HG03460 (cell line): ENCODE results near the gene IRX3.
"Not testable (repeated sequence)": the region's sequence is repeated elsewhere in the genome, so short reads cannot be mapped to it uniquely, and the experiment has no call there.

Experiments used
- ATAC-seq: cut with Tn5 transposase; IDR thresholded peaks from one replicate; pipeline ENCODE4 v1.9.1; 2021; ENCODE audit not compliant: unreplicated experiment

Gene IRX3

GRCh38 chr16:54277845-54278703 lies 8.5 kb downstream of the IRX3 start:
- no peak for ATAC-seq

GRCh38 chr16:54275956-54276355 lies 10.6 kb downstream of the IRX3 start:
- ATAC-seq, result no peak

- ATAC-seq, result no peak
Measured at GRCh38 chr16:54273566-54273965, 13.0 kb downstream of the IRX3 start.

GRCh38 chr16:54270711-54271110 lies 15.9 kb downstream of the IRX3 start:
- no peak for ATAC-seq

GRCh38 chr16:54269461-54269860 lies 17.1 kb downstream of the IRX3 start:
- no peak for ATAC-seq

- ATAC-seq, result no peak
Measured at GRCh38 chr16:54268766-54269165, 17.8 kb downstream of the IRX3 start.

- ATAC-seq, result no peak
Measured at GRCh38 chr16:54268340-54268739, 18.2 kb downstream of the IRX3 start.

- no peak for ATAC-seq
Measured at GRCh38 chr16:54266363-54266955, 20.1 kb downstream of the IRX3 start.

GRCh38 chr16:54265575-54266107 lies 20.9 kb downstream of the IRX3 start:
- no peak for ATAC-seq

- ATAC-seq, result no peak
Measured at GRCh38 chr16:54253118-54253517, 33.5 kb downstream of the IRX3 start.

- no peak for ATAC-seq
Measured at GRCh38 chr16:54248863-54249710, 37.5 kb downstream of the IRX3 start.

- not testable (repeated sequence) for ATAC-seq
Measured at GRCh38 chr16:54247705-54248104, 38.9 kb downstream of the IRX3 start.

- no peak for ATAC-seq
Measured at GRCh38 chr16:54246454-54246821, 40.1 kb downstream of the IRX3 start.

GRCh38 chr16:54245788-54246453 lies 40.7 kb downstream of the IRX3 start:
- no peak for ATAC-seq

GRCh38 chr16:54244061-54244886 lies 42.3 kb downstream of the IRX3 start:
- ATAC-seq, result no peak

- no peak for ATAC-seq
Measured at GRCh38 chr16:54243202-54243601, 43.4 kb downstream of the IRX3 start.

- ATAC-seq, result no peak
Measured at GRCh38 chr16:54242199-54242598, 44.4 kb downstream of the IRX3 start.

GRCh38 chr16:54241525-54241924 lies 45.1 kb downstream of the IRX3 start:
- no peak for ATAC-seq

- ATAC-seq, result no peak
Measured at GRCh38 chr16:54240271-54241129, 46.1 kb downstream of the IRX3 start.
